Dermis microvascular lymphatic vessel endothelial cell (primary cell): Measurements from ENCODE around the gene METTL17. TPM values are rescaled to one million over a fixed set of nuclear protein-coding genes. Genes with fewer than 3 reads are reported as not detected.
"Not testable (repeated sequence)": the region's sequence is repeated elsewhere in the genome, so short reads cannot be mapped to it uniquely, and the experiment has no call there.

Experiments used
- DNase-seq, 2 donors: peaks; one replicate each; pipeline versions ENCODE4 v3.0.0 to v3.0.0-alpha.2; 2010; ENCODE audit warnings: low read depth in 2 of 2
- total RNA-seq: library from RNA; depleted of rRNA; stranded (reverse); fragments of >200 nt; gene quantifications from 2 replicates; pipeline ENCODE4 v1.2.1, GENCODE V29; 2014

The METTL17 gene
- total RNA-seq, 1 donor from 2014 or later = 23.4 TPM

DNA sequence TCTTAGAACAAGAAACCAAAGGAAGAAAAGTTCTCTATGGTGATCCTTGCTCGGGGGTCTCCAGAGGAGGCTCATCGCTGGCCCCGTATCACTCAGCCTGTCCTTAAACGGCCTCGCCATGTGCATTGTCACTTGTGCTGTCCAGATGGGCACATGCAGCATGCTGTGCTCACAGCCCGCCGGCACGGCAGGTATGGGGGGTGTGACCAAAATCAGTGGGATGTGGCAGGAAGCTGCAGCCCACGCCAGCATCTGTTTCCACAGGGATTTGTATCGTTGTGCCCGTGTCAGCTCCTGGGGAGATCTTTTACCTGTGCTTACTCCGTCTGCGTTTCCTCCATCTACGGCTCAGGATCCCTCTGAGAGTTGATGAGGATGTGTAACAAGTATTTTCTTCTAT, 6.7 kb downstream of the METTL17 start:
- no peak for DNase-seq

- DNase-seq = no peak
These were observed 7.3 kb downstream of the METTL17 start for GRCh38 chr14:20997115-20997514.

GRCh38 chr14:20997564-20997963, 7.8 kb downstream of the METTL17 start:
- DNase-seq = no peak

DNA sequence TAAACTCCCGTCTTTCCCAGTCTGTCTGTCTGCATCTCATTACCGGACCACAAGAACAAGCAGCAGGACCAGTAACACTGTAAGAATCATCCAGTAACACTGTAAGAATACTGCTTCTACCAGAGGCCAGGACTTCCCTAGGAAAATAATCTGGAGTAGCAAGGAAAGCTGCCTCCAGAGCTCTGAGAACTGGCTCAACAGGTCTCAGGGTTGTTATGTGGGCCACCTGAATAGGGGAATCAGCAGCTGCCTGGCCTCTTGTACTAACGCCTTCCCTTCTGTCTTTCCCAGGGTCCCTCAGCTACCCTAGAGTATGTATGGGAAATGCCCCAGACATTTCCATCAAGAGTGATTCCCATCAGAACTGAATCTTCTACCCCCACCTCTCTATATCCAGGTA, 8.4 kb downstream of the METTL17 start:
- DNase-seq = no peak

DNA sequence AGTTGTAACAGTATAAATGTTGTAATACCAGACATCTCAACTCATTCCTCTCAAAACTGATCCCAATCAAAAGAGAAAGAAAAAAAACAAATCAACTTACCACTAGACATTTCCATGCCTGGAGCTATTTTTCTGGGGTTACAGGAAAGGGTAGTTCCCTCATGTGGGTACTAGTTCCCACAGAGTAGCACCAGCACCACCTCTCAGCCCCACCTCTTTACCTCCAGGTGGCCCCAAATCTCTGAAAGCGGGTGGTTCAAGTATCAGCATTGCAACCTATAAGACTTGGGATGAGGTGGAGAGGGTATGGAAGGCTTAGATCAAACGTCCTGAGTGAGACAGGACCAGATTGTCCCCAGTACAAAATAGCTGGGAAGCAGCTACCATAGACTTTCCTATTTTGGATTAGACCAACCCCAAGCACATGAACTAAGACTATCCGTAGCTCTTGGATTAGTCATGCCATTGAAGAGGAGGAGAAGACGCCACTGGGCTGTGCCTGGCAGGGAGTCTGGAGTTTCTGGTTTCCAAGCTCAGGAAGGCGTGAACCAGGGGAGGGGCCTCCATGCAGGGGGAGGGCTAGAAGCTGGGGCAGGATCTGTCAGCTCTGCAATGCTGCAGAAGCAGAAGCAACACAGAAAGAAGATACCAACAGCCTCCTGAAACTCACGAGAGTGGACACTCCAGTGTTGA, 9.0 kb downstream of the METTL17 start, which contains the start of gene SLC39A2:
Gene SLC39A2, plus strand, starts transcription at position 620 of the 693 bp plus-strand sequence. CDS start 154 bp downstream, outside the sequence.
- DNase-seq = no peak

DNA sequence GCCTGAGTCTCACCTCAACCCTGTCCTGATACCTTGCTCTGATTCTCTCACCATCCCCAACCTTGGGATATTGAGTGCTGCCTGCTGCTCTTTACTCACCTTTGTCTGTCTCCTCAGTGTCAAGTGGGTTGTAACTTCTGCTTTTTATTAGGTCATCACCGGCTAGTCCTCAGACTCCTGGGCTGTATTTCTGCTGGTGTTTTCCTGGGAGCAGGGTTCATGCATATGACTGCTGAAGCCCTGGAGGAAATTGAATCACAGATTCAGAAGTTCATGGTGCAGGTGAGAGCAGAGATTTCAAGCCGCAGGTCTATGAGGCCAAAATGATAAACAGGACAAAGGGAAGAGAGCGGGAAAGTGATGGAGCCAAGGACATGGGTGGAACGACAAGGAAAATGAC, 9.8 kb downstream of the METTL17 start:
- no peak for DNase-seq

GRCh38 chr14:21001218-21001617, 11.4 kb downstream of the METTL17 start:
- DNase-seq = no peak

DNA sequence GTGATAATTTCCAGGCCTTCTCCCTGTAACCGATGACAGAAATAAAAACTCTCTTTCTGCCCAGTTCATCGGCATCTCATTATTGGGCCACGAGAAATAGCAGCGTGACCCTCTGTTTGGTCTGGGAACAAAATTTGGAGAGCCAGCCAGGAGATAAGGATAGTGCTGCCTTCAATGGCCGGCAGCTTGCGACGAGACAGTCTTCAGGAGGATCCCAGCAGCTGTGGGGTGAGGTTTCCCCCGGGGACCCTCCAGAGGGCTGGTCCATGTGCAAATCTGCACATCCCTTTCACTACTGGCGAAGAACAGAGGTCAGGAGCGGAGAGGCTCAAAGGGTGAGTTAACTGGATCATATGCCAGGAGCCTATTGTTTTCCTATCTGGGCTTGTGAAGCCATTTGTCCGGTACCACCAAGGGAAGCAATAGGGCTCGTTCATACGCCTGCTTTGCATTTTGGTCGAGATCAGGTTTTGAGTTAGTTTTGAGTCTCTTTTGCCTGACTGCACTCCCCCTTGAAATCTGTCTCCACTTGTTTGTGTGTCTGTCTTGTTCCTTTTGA, 14.1 kb downstream of the METTL17 start:
- no peak for DNase-seq

DNA sequence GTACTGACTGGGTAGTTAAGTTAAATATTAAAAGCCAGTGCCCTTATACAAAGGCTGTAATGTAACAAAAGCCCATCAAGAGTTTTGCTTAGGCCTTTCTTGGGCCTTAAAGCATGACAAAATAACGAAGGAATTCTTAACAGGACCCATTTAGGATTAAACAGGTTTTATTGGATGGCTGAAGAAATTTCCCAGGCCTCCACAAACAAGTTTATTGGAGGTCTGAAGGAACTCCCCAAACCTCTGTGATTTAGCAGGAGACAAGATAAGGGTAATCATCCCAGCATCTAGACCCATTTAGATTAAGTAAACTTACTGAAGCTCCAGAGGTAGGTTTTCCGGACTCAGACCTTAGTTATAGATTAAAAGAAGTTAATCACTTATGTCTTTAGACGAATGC, 19.9 kb downstream of the METTL17 start:
- DNase-seq = not testable (repeated sequence)

GRCh38 chr14:21011136-21011535, 21.4 kb downstream of the METTL17 start:
- DNase-seq = no peak

GRCh38 chr14:21014761-21015190, 25.0 kb downstream of the METTL17 start:
- DNase-seq = peak; percentile 76 to 86

- DNase-seq = no peak
These were observed 25.5 kb downstream of the METTL17 start for GRCh38 chr14:21015312-21015711.

GRCh38 chr14:21016413-21017190, 26.8 kb downstream of the METTL17 start:
- no peak for DNase-seq

DNA sequence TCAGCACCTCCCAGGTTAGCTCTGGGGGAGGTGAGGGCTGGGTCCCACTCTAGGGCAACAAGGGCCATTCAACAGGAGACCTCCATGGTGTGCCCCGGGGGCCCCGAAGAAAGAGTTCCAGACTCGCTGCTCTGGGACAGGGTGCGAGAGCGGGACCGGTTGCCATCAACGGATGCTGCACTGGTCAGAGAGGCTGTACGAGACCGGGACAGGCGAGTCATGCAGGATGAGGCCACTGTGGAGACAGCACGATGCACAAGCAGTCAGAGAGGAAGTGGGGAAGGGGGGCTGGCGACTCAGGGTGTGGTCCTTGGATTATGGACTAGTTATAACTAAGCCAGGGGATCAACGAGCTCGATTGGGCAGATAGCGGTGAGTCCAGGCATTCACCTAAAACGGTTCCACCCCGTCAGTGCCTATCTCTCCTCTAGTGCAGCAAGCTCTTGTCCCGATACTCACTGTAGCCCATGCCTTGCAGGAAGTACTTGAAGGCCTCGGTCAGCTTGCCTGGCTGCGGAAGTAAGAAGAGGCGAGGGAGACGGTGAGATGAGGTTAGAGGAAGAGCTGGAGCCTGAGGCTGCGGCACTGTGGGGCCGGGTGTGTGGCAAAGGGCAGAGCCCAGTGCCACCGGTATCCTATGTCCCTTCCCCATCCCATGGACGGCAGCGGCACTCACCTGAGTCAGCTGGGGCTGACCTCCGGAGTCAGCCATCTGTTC, 27.9 kb downstream of the METTL17 start:
- no peak for DNase-seq

GRCh38 chr14:21018286-21018685, 28.5 kb downstream of the METTL17 start:
- DNase-seq = no peak

DNA sequence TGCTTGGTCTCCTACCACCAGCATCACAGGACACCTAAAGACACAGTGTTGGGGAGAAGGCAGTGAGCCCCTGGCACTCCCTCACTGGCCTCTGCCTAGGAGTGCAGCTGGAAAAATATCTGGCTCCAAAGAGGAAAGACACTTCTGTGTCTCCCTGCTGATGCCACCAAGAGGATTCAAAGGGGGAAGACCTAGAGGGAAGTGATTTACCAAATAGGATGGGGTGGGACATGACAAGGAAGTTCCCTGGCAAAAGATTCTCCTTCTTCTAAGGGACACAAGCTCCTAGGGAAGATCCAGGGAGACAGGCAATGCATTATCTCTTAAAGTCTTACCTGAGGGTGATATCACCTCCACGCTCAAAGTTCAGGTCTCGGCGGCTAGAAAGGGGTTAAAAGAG, 29.0 kb downstream of the METTL17 start:
- DNase-seq = no peak

DNA sequence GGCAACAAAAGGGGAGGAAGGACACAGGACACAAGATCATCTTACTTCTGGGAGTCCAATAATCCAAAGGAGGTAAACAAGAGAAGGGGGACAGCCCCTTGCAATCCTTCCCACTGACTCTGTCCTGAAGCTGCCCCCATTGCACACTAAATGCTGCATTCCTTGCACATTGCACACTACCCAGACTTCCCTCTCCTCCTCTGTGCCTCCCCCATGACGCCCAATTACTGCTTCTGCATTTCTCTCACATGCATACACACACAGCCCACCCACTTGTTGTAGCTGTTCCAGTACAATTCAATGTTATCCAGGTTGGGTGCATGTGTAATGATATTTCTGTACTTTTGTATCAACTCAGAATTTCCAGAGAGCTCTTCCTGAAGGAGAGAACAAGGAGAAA, 29.6 kb downstream of the METTL17 start:
- no peak for DNase-seq

DNA sequence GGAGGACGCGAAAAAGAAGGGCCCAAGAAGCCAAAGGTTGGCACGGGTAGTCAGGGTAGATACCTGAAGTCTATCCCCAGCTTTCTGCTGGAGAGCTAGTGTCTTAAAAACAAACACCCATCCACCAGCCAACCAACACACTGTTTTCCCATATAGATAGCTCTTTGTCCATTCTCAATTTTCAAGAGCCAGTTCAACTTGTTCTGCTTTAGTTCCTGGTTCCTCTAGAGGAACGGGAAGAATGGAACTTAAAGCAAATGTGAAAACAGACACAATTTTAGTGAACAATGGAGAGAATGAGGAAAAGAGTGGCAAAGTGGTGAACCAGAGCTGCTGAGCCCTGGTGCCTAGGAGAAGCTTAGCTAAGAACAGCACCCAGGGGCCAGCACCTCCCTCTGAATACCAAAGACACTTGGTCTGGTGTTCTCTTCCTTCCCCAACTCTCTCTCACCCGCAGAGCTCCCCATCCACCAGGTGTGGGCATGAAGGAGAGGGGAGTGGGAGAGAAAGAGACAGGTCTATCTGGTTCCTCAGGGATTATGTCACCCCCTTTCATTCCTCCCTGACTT, 31.3 kb downstream of the METTL17 start:
- no peak for DNase-seq

GRCh38 chr14:21022686-21023085, 32.9 kb downstream of the METTL17 start:
- DNase-seq = no peak

GRCh38 chr14:21023174-21023573, 33.4 kb downstream of the METTL17 start:
- no peak for DNase-seq

- DNase-seq = no peak
These were observed 34.2 kb downstream of the METTL17 start for GRCh38 chr14:21023817-21024584.
